Esophagus muscularis mucosa (tissue), 3 donors: ENCODE results near the gene PTPN14.

Experiments
- POLR2A ChIP-seq: fragments of 450-650 bp; IDR thresholded peaks from one replicate; pipeline ENCODE4 v1.6.1; 2017; ENCODE audit warnings: antibody characterized with exemption, moderate library complexity, mild to moderate bottlenecking, low read depth
- POLR2AphosphoS5 ChIP-seq, 2 donors: sonication (generic); formaldehyde crosslinking; IDR thresholded peaks; one replicate each; pipeline ENCODE4 v1.6.1; 2017; ENCODE audit warnings: antibody characterized with exemption in 2 of 2
- TF ChIP-seq, protein P1 (sequence below), 3 experiments: fragments of 200-600 bp in 2 of 3; fragments of 450-650 bp in 1 of 3; sonication (generic) in 2 of 3; IDR thresholded peaks; one replicate each; pipeline ENCODE4 v1.5.1; 2017 to 2019; ENCODE audit warnings: antibody characterized with exemption in 3 of 3, mild to moderate bottlenecking in 2 of 3, moderate library complexity in 1 of 3

DNA sequence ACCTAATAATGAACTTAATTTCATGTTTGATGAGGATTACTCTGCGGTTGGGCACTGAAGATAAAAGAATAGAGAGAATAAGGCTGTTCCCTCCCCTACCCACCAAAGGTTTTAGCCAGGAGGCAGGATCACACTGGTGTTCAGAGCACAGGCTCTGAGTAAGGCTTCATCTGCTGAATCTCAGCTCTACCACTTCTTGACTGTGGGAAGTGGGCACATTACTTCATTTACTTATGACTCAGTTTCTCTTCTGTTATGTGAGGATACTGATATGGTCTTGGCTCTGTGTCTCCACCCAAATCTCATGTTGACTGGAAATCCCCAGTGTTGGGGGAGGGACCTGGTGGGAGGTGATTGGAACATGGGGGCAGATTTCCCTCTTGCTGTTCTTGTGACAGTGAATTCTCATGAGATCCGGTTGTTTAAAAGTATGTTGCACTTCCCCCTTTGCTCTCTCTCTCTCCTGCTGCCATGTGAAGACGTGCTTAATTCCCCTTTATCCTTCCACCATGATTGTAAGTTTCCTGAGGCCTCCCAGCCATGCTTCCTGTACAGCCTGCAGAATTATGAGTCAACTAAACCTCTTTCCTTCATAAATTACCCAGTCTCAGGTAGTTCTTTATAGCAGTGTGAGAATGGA, 190.8 kb downstream of the PTPN14 start:
- no peak for TF ChIP-seq POLR2A
- TF ChIP-seq, protein P1, sequence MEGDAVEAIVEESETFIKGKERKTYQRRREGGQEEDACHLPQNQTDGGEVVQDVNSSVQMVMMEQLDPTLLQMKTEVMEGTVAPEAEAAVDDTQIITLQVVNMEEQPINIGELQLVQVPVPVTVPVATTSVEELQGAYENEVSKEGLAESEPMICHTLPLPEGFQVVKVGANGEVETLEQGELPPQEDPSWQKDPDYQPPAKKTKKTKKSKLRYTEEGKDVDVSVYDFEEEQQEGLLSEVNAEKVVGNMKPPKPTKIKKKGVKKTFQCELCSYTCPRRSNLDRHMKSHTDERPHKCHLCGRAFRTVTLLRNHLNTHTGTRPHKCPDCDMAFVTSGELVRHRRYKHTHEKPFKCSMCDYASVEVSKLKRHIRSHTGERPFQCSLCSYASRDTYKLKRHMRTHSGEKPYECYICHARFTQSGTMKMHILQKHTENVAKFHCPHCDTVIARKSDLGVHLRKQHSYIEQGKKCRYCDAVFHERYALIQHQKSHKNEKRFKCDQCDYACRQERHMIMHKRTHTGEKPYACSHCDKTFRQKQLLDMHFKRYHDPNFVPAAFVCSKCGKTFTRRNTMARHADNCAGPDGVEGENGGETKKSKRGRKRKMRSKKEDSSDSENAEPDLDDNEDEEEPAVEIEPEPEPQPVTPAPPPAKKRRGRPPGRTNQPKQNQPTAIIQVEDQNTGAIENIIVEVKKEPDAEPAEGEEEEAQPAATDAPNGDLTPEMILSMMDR (IDR thresholded peaks at IDR 0.05) = no peak
- TF ChIP-seq POLR2AphosphoS5 (IDR thresholded peaks at IDR 0.05) = no peak
